ENCODE measurements around the gene ZNF207. TPM values are rescaled to one million over a fixed set of nuclear protein-coding genes. Genes with fewer than 3 reads are reported as not detected.
"Not testable (repeated sequence)": the region's sequence is repeated elsewhere in the genome, so short reads cannot be mapped to it uniquely, and the experiment has no call there.

The ZNF207 gene
- total RNA-seq, 4 donors from 2014 or later, result 101 to 181 (median 137) TPM

DNA sequence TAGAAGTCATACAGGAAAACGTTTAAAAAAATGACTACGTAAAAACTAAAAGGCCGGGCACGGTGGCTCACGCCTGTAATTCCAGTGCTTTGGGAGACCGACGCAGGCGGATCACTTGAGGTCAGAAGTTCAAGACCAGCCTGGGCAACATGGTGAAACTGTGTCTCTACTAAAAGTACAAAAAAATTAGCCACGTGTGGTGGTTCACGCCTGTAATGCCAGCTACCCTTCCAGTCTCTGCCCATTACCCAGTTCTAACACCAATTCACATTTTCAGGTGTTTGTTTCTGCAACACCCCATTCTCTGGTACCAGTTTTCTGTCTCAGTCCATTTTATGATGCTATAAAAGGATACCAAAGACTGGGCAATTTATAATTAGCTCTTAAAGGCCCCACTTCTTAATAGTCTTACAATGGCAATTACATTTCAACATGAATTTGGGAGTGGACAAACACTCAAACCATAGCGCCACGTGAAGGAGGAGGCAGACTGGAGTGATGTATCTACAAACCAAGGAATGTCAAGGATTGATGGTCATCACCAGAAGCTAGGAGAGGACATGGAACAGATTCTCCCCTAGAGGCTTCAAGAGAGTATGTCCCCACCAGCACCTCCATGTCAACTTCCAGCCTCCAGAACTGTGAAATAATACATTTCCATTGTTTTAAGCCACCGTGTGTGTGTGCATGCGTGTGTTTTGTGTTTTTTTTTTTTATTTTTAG lies 7.2 kb upstream of the ZNF207 start:
- TF ChIP-seq, protein P1, sequence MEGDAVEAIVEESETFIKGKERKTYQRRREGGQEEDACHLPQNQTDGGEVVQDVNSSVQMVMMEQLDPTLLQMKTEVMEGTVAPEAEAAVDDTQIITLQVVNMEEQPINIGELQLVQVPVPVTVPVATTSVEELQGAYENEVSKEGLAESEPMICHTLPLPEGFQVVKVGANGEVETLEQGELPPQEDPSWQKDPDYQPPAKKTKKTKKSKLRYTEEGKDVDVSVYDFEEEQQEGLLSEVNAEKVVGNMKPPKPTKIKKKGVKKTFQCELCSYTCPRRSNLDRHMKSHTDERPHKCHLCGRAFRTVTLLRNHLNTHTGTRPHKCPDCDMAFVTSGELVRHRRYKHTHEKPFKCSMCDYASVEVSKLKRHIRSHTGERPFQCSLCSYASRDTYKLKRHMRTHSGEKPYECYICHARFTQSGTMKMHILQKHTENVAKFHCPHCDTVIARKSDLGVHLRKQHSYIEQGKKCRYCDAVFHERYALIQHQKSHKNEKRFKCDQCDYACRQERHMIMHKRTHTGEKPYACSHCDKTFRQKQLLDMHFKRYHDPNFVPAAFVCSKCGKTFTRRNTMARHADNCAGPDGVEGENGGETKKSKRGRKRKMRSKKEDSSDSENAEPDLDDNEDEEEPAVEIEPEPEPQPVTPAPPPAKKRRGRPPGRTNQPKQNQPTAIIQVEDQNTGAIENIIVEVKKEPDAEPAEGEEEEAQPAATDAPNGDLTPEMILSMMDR (IDR thresholded peaks at IDR 0.05), result no peak
- TF ChIP-seq POLR2A (IDR thresholded peaks at IDR 0.05), result no peak
- peaks cover 0 to 23% (median 0%) of the 10 kb centered on the region in 3 donors for H3K36me3 ChIP-seq
- WGBS, 2 donors, result 60 to 67% methylated on average over 14 of the region's 14 CpGs
- no peaks in the 10 kb centered on the region for H3K27me3 ChIP-seq
- H3K4me1 ChIP-seq, result peaks cover 8 to 22% (median 12%) of the 10 kb centered on the region in 3 donors
- DNase-seq, result no peak
- H3K9me3 ChIP-seq, result no peaks in the 10 kb centered on the region
- peak overlapping the region; percentile 44 to 88 (median 75) for H3K4me3 ChIP-seq
- intact Hi-C loops (cut with DNase I), result no loop called here
- H3K27ac ChIP-seq, result peak overlapping the region in 3 of 4 donors; percentile 75 to 91 (median 91)

- DNase-seq, result no peak
- TF ChIP-seq, protein P1 (IDR thresholded peaks at IDR 0.05), result no peak
- no peak for TF ChIP-seq POLR2A (IDR thresholded peaks at IDR 0.05)
- Histone ChIP-seq H3K4me1 (peaks cover 5 to 30% (median 10%) of the 10 kb centered on the region in 3 donors), H3K9me3 (no peaks in the 10 kb centered on the region), H3K27me3 (no peaks in the 10 kb centered on the region), H3K27ac (no peak overlapping the region), H3K4me3 (no peak overlapping the region), H3K36me3 (no peaks in the 10 kb centered on the region)
- intact Hi-C loops (cut with DNase I), result no loop called here
- 85 to 89% methylated on average over 11 of the region's 11 CpGs for WGBS, 2 donors
These were observed 3.9 kb upstream of the ZNF207 start for GRCh38 chr17:32345951-32346600.

GRCh38 chr17:32348483-32348800 lies 1.5 kb upstream of the ZNF207 start:
- Histone ChIP-seq H3K36me3 (peaks cover 0 to 17% (median 0%) of the 10 kb centered on the region in 3 donors), H3K9me3 (no peaks in the 10 kb centered on the region), H3K27ac (no peak overlapping the region), H3K4me3 (no peak overlapping the region), H3K27me3 (no peaks in the 10 kb centered on the region), H3K4me1 (peaks cover 8 to 35% (median 19%) of the 10 kb centered on the region in 3 donors)
- TF ChIP-seq, protein P1 (IDR thresholded peaks at IDR 0.05), result no peak
- DNase-seq, result no peak
- intact Hi-C loops (cut with DNase I), result no loop called here
- WGBS, 2 donors, result 89 to 94% methylated on average over 2 of the region's 2 CpGs

DNA sequence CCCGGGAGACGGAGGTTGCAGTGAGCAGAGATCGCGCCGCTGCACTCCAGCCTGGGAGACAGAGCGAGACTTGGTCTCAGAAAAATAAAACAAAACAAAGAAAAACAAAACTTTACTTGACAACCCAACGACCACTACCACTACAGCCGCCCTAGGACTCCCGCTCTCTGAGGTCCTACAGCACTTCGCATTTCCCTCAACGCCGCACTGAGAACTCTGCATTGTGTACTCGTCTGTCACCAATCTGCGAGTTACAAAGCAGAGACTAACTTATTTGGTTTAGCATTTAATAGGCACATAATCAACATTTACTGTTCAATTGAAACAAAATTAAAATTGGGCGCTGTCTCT lies 479 bp upstream of the ZNF207 start:
- DNase-seq, result no peak
- H3K27ac ChIP-seq, result peak overlapping the region; percentile 95 to 99 (median 98)
- H3K4me3 ChIP-seq, result peak overlapping the region; percentile 76 to 86 (median 82)
- peaks cover 17 to 45% (median 30%) of the 10 kb centered on the region in 3 donors for H3K4me1 ChIP-seq
- H3K27me3 ChIP-seq, result no peaks in the 10 kb centered on the region
- intact Hi-C loops (cut with DNase I), result no loop called here
- H3K9me3 ChIP-seq, result no peaks in the 10 kb centered on the region
- TF ChIP-seq, protein P1 (IDR thresholded peaks at IDR 0.05), result no peak
- TF ChIP-seq POLR2A (IDR thresholded peaks at IDR 0.05), result no peak
- peaks cover 3 to 28% (median 6%) of the 10 kb centered on the region in 3 donors for H3K36me3 ChIP-seq
- 7 to 21% methylated on average over 9 to 15 of the region's 15 CpGs for WGBS, 2 donors

DNA sequence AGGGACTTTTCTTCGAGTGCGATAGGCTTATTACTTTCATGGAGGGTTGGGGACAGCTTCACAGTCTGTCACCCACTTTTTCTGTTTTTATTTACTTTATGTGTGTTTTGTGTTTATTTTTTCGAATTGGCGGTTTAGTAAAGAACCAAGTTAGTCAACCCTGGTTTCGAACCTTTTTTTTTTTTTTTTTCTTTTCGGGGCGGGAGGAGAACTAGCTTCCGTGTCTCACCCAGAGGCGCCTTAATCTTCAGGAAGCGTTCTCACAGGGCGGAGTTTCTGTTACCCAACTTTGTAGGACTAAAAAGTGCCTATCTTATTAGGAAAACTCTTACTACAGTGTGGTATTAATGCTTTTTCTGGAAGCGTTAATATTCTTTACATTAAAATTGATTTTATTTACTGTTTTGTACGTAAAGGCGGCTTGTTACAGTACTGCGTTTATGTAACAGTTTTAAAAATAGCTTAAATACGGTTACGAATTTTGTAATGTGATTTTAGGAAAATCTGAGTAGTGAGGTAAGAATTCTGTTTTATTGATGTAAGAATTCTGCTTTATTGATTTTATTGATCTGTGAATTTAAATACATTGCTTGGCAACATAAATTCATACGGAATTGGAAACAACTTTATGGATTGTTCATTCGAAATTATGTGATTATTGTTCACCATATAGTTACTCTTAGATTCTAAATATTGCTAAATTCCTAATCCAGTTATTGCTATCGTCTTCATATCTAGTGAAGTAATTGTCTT lies 885 bp downstream of the ZNF207 start:
- DNase-seq, result no peak

DNA sequence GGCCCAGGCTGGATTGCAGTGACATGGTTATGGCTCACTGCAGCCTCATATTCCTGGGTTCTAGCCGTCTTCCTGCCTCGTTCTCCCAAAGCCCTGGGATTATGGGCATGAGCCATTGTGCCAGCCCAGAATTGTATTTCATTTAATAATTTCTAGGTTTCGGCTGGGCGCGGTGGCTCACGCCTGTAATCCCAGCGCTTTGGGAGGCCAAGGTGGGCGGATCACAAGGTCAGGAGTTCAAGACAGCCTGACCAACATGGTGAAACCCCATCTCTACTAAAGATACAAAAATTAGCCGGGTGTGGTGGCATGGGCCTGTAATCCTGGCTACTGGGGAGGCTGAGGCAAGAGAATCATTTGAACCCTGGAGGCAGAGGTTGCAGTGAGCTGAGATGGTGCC lies 2.8 kb downstream of the ZNF207 start:
- peak overlapping the region in 2 of 4 donors; percentile 21 to 99 for H3K27ac ChIP-seq
- peak overlapping the region in 3 of 4 donors; percentile 80 to 86 (median 84) for H3K4me3 ChIP-seq
- WGBS, 2 donors, result 68 to 80% methylated on average over 4 to 7 of the region's 9 CpGs

More for the DNA sequence above, 885 bp downstream of the ZNF207 start:
- Histone ChIP-seq H3K9me3 (no peaks in the 10 kb centered on the region), H3K4me3 (peak overlapping the region; percentile 76 to 86 (median 82)), H3K27ac (peak overlapping the region; percentile 95 to 99 (median 98)), H3K27me3 (no peaks in the 10 kb centered on the region), H3K36me3 (peaks cover 6 to 41% (median 10%) of the 10 kb centered on the region in 3 donors), H3K4me1 (peaks cover 29 to 59% (median 43%) of the 10 kb centered on the region in 3 donors)
- TF ChIP-seq, protein P1 (IDR thresholded peaks at IDR 0.05), result no peak
- TF ChIP-seq POLR2A (IDR thresholded peaks at IDR 0.05), result no peak
- intact Hi-C loops (cut with DNase I), result no loop called here
- WGBS, 2 donors, result 0 to 1% methylated on average over 20 of the region's 20 CpGs

More for the DNA sequence above, 2.8 kb downstream of the ZNF207 start:
- DNase-seq; H3K9me3 ChIP-seq; H3K27me3 ChIP-seq; intact Hi-C loops (cut with DNase I): not testable (repeated sequence)
- Histone ChIP-seq H3K36me3 (peaks cover 6 to 56% (median 10%) of the 10 kb centered on the region in 3 donors), H3K4me1 (peaks cover 40 to 78% (median 59%) of the 10 kb centered on the region in 3 donors)

All from esophagus squamous epithelium (tissue), 5 donors.